K562 (cell line): Measurements from ENCODE around the gene MCM9.

Experiments
- CHD1 ChIP-seq: fragments of 200-600 bp; sonication (generic); IDR thresholded peaks from one replicate; pipeline ENCODE4 v1.6.1; 2012; ENCODE audit warnings: mild to moderate bottlenecking, moderate library complexity, low read length, inconsistent platforms
- CREBBP ChIP-seq: IDR thresholded peaks from one replicate; pipeline ENCODE4 v1.6.1; 2012; ENCODE audit warnings: low read depth, mild to moderate bottlenecking, control low read depth, inconsistent platforms, low read length
- DNMT1 ChIP-seq: fragments of 450-650 bp; IDR thresholded peaks from 2 replicates; pipeline ENCODE4 v1.6.1; 2016; ENCODE audit warnings: antibody characterized with exemption, mild to moderate bottlenecking
- NONO ChIP-seq, 2 experiments: fragments of 200-400 bp in 1 of 2; fragments of 450-650 bp in 1 of 2; formaldehyde crosslinking in 1 of 2; IDR thresholded peaks; 2 replicates each; pipeline ENCODE4 v1.6.1; 2017; ENCODE audit warnings: low read depth in 2 of 2, mild to moderate bottlenecking in 2 of 2, moderate library complexity in 2 of 2, low read length in 1 of 2
- SIN3A ChIP-seq, 2 experiments: fragments of 150-350 bp in 1 of 2; IDR thresholded peaks; 2 replicates each; pipeline ENCODE4 v1.6.1; 2011 to 2016; ENCODE audit warnings: borderline replicate concordance in 2 of 2, low read depth in 2 of 2, low read length in 2 of 2, mild to moderate bottlenecking in 2 of 2, moderate library complexity in 2 of 2; ENCODE audit not compliant: control insufficient read depth in 1 of 2
- TF ChIP-seq, protein P1 (sequence below): fragments of 250-450 bp; sonication (Bioruptor Pico); IDR thresholded peaks from 2 replicates; pipeline ENCODE4 v1.5.0; 2022; ENCODE audit warnings: mild to moderate bottlenecking
- TF ChIP-seq, protein P2 (sequence below), 3 experiments: IDR thresholded peaks in 2 of 3; conservative IDR thresholded peaks in 1 of 3; 2 replicates each; pipeline ENCODE4 v1.5.1; 2011 to 2012; ENCODE audit warnings: low read length in 3 of 3, mild to moderate bottlenecking in 3 of 3, control low read depth in 2 of 3, improper control_type of control experiment in 1 of 3, inconsistent platforms in 1 of 3, low read depth in 1 of 3, mixed read lengths in 1 of 3, moderate library complexity in 1 of 3; ENCODE audit not compliant: insufficient read depth in 2 of 3

DNA sequence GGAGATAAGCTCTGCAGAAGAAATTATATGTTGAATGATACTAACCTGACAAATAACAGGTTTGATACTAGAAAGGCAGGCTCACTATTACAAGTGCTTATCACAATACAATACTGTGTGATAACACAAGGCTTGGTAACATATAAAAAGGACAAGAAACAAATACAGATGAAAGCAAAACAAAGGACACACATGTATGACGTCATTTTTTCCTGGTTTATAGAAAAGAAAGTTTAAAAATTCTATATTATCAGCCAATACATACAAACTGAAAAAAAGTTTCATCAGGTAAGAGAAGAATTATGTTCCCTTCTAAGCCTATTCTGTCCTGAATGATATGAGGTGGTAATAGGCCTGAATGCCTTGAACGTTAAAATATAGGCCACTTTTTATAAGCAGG, 32.3 kb upstream of the MCM9 start:
- TF ChIP-seq, protein P1, sequence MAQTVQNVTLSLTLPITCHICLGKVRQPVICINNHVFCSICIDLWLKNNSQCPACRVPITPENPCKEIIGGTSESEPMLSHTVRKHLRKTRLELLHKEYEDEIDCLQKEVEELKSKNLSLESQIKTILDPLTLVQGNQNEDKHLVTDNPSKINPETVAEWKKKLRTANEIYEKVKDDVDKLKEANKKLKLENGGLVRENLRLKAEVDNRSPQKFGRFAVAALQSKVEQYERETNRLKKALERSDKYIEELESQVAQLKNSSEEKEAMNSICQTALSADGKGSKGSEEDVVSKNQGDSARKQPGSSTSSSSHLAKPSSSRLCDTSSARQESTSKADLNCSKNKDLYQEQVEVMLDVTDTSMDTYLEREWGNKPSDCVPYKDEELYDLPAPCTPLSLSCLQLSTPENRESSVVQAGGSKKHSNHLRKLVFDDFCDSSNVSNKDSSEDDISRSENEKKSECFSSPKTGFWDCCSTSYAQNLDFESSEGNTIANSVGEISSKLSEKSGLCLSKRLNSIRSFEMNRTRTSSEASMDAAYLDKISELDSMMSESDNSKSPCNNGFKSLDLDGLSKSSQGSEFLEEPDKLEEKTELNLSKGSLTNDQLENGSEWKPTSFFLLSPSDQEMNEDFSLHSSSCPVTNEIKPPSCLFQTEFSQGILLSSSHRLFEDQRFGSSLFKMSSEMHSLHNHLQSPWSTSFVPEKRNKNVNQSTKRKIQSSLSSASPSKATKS: no peak
- no peak for TF ChIP-seq DNMT1
- no peak for TF ChIP-seq CREBBP
- no peak for TF ChIP-seq NONO (IDR thresholded peaks at IDR 0.05; ENCODE audit: low read depth in 2 of 2, low read length in 1 of 2)
- no peak for TF ChIP-seq CHD1
- TF ChIP-seq, protein P2, sequence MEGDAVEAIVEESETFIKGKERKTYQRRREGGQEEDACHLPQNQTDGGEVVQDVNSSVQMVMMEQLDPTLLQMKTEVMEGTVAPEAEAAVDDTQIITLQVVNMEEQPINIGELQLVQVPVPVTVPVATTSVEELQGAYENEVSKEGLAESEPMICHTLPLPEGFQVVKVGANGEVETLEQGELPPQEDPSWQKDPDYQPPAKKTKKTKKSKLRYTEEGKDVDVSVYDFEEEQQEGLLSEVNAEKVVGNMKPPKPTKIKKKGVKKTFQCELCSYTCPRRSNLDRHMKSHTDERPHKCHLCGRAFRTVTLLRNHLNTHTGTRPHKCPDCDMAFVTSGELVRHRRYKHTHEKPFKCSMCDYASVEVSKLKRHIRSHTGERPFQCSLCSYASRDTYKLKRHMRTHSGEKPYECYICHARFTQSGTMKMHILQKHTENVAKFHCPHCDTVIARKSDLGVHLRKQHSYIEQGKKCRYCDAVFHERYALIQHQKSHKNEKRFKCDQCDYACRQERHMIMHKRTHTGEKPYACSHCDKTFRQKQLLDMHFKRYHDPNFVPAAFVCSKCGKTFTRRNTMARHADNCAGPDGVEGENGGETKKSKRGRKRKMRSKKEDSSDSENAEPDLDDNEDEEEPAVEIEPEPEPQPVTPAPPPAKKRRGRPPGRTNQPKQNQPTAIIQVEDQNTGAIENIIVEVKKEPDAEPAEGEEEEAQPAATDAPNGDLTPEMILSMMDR (IDR thresholded peaks at IDR 0.05 in 2 of 3, conservative IDR thresholded peaks at IDR 0.05 in 1 of 3; ENCODE audit: insufficient read depth in 2 of 3, low read depth in 1 of 3, low read length in 3 of 3): no peak
- TF ChIP-seq SIN3A (IDR thresholded peaks at IDR 0.05; ENCODE audit: borderline replicate concordance in 2 of 2, control insufficient read depth in 1 of 2, low read depth in 2 of 2, low read length in 2 of 2): no peak
